ENCODE data around the gene RHD. TPM values are rescaled to one million over a fixed set of nuclear protein-coding genes. Genes with fewer than 3 reads are reported as not detected.

Gene RHD
- total and polyA plus RNA-seq, 7 donors, result 0.36 TPM; not detected in 6

GRCh38 chr1:25238046-25238445 lies 34.3 kb upstream of the RHD start:
- intact Hi-C loops (cut with DNase I), result loop anchor here (5.0 to 10.0 kb wide), 2 partner anchors 194 to 593 kb away; partner anchors contain the start of genes MACO1 and SRRM1
- H3K4me1 ChIP-seq, result peaks cover 0 to 51% (median 32%) of the 10 kb centered on the region in 4 donors
- no peaks in the 10 kb centered on the region for H3K9me3 ChIP-seq
- H3K4me3 ChIP-seq, result no peak overlapping the region
- peaks cover 8 to 23% (median 11%) of the 10 kb centered on the region in 4 donors for H3K36me3 ChIP-seq
- no peak for DNase-seq
- no peaks in the 10 kb centered on the region for H3K27me3 ChIP-seq
- no peak for TF ChIP-seq CTCF (IDR thresholded peaks at IDR 0.05)
- no peak for TF ChIP-seq POLR2A (IDR thresholded peaks at IDR 0.05)
- TF ChIP-seq POLR2AphosphoS5 (IDR thresholded peaks at IDR 0.05), result no peak
- TF ChIP-seq EP300 (IDR thresholded peaks at IDR 0.05), result no peak
- no peak overlapping the region for H3K27ac ChIP-seq
- 82 to 95% methylated on average over 11 of the region's 11 CpGs for WGBS, 2 donors

- Histone ChIP-seq H3K4me3 (peak overlapping the region; percentile 24 to 54 (median 50)), H3K9me3 (no peaks in the 10 kb centered on the region), H3K27ac (peak overlapping the region; percentile 90 to 92 (median 90)), H3K36me3 (peaks cover 20 to 42% (median 24%) of the 10 kb centered on the region in 4 donors), H3K4me1 (peaks cover 0 to 47% (median 28%) of the 10 kb centered on the region in 4 donors), H3K27me3 (no peaks in the 10 kb centered on the region)
- intact Hi-C loops (cut with DNase I), result loop anchor here (2.0 to 10.0 kb wide), 4 partner anchors 99 to 595 kb away; partner anchors contain the start of genes MACO1, MTFR1L, SRRM1 and TMEM50A
- TF ChIP-seq CTCF (IDR thresholded peaks at IDR 0.05), result peak in 3 of 4 experiments; percentile 33 to 52 (median 49)
- TF ChIP-seq POLR2AphosphoS5 (IDR thresholded peaks at IDR 0.05), result peak; percentile 42 to 66 (median 60)
- TF ChIP-seq EP300 (IDR thresholded peaks at IDR 0.05), result peak in 1 of 4 donors; percentile 24
- peak in 1 of 2 donors; percentile 7 for TF ChIP-seq POLR2A (IDR thresholded peaks at IDR 0.05)
- DNase-seq, result peak; percentile 97
- WGBS, 2 donors, result 1% methylated on average over 41 of the region's 41 CpGs
These were observed 32.4 kb upstream of the RHD start for GRCh38 chr1:25239681-25240541.

- intact Hi-C loops (cut with DNase I), result loop anchor here (10.0 kb wide), 1 partner anchor 571 kb away; the partner anchor contains the start of gene MTFR1L
- no peak for DNase-seq
- H3K4me1 ChIP-seq, result peaks cover 0 to 51% (median 44%) of the 10 kb centered on the region in 4 donors
- H3K27ac ChIP-seq, result no peak overlapping the region
- no peaks in the 10 kb centered on the region for H3K27me3 ChIP-seq
- no peaks in the 10 kb centered on the region for H3K9me3 ChIP-seq
- H3K4me3 ChIP-seq, result no peak overlapping the region
- H3K36me3 ChIP-seq, result peaks cover 20 to 48% (median 28%) of the 10 kb centered on the region in 4 donors
- no peak for TF ChIP-seq POLR2AphosphoS5 (IDR thresholded peaks at IDR 0.05)
- no peak for TF ChIP-seq EP300 (IDR thresholded peaks at IDR 0.05)
- TF ChIP-seq CTCF (IDR thresholded peaks at IDR 0.05), result no peak
- TF ChIP-seq POLR2A (IDR thresholded peaks at IDR 0.05), result no peak
- 59 to 71% methylated on average over 6 of the region's 6 CpGs for WGBS, 2 donors
These were observed 28.4 kb upstream of the RHD start for GRCh38 chr1:25243907-25244306.

GRCh38 chr1:25245393-25245792 lies 26.9 kb upstream of the RHD start:
- H3K27me3 ChIP-seq, result no peaks in the 10 kb centered on the region
- intact Hi-C loops (cut with DNase I), result loop anchor here (10.0 kb wide), 1 partner anchor 569 kb away; the partner anchor contains the start of gene MTFR1L
- peak overlapping the region; percentile 79 to 97 (median 95) for H3K4me3 ChIP-seq
- H3K36me3 ChIP-seq, result peaks cover 20 to 48% (median 28%) of the 10 kb centered on the region in 4 donors
- H3K9me3 ChIP-seq, result no peaks in the 10 kb centered on the region
- TF ChIP-seq CTCF (IDR thresholded peaks at IDR 0.05), result no peak
- peaks cover 0 to 42% (median 33%) of the 10 kb centered on the region in 4 donors for H3K4me1 ChIP-seq
- WGBS, 2 donors, result 70 to 85% methylated on average over 5 of the region's 5 CpGs
- no peak for DNase-seq
- H3K27ac ChIP-seq, result peak overlapping the region in 3 of 4 donors; percentile 98 to 100 (median 99)

All from sigmoid colon (tissue), 7 donors.